NB4 (cell line): ENCODE data around the gene MRNIP.

ENCODE experiments used
- DNase-seq: peaks from one replicate; pipeline ENCODE4 v3.0.0; 2010; ENCODE audit warnings: low read depth
- H3K4me3 ChIP-seq: one replicate; pipeline ENCODE4 v1.5.1; 2011; ENCODE audit warnings: mild to moderate bottlenecking, low read depth, low read length, moderate library complexity
- MYC ChIP-seq: IDR thresholded peaks from 2 replicates; pipeline ENCODE4 v1.6.1; 2011; ENCODE audit warnings: low read depth, low read length
- POLR2A ChIP-seq: IDR thresholded peaks from 2 replicates; pipeline ENCODE4 v1.6.1; 2011; ENCODE audit warnings: mild to moderate bottlenecking; ENCODE audit not compliant: insufficient read length; ENCODE audit errors: extremely low read depth
- TF ChIP-seq, protein P1 (sequence below): IDR thresholded peaks from 2 replicates; pipeline ENCODE4 v1.6.1; 2011; ENCODE audit warnings: low read depth, low read length
- TF ChIP-seq, protein P2 (sequence below): IDR thresholded peaks from one replicate; pipeline ENCODE4 v1.5.1; 2012; ENCODE audit warnings: low read depth, low read length

Gene MRNIP

DNA sequence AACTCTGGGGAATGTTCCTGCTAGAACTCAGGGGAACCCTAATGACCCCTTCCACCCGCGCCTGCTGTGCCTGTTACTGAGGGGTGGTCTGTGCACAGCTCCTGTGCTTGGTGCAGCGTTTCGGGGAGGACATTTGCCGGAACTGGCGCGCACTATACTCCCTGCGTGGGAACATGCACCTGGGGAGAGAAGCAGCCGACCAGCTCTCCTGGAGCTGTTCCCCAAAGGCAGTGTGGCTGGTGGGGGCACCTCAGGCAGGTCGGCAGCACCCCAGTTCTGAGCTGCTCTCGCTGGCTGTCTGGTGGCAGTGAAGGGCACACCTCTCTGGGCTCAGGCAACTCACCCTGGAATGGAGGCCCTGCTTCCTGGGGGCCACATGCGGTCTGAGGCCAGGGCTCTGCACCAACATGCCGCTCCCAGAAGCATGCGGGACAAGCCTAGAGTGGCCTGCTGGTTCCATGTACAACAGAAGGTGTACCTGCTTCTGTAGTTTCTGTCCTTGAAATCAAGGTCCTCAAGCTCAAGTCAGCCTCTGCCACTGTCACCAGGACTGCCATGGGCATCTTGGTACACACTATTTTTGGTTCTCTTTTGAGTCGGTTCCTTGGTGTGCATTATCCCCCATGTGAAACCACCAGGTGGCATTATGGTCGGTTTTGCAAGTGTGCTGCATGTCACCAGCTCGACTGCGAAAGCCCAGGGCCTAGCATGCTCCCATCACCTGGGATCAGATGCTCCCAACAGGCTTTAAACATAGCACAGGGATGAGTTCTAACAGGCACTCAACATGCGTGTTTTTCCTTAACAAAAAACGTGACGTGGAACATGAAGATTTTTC is 7.8 kb upstream of the MRNIP start:
- TF ChIP-seq MYC (0 out of 2 replicates have a peak, but pooled peaks have one; percentile 23), POLR2A (no peak)
- TF ChIP-seq, protein P1, sequence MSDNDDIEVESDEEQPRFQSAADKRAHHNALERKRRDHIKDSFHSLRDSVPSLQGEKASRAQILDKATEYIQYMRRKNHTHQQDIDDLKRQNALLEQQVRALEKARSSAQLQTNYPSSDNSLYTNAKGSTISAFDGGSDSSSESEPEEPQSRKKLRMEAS, result no peak
- TF ChIP-seq, protein P2, sequence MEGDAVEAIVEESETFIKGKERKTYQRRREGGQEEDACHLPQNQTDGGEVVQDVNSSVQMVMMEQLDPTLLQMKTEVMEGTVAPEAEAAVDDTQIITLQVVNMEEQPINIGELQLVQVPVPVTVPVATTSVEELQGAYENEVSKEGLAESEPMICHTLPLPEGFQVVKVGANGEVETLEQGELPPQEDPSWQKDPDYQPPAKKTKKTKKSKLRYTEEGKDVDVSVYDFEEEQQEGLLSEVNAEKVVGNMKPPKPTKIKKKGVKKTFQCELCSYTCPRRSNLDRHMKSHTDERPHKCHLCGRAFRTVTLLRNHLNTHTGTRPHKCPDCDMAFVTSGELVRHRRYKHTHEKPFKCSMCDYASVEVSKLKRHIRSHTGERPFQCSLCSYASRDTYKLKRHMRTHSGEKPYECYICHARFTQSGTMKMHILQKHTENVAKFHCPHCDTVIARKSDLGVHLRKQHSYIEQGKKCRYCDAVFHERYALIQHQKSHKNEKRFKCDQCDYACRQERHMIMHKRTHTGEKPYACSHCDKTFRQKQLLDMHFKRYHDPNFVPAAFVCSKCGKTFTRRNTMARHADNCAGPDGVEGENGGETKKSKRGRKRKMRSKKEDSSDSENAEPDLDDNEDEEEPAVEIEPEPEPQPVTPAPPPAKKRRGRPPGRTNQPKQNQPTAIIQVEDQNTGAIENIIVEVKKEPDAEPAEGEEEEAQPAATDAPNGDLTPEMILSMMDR, result peak; percentile 14

DNA sequence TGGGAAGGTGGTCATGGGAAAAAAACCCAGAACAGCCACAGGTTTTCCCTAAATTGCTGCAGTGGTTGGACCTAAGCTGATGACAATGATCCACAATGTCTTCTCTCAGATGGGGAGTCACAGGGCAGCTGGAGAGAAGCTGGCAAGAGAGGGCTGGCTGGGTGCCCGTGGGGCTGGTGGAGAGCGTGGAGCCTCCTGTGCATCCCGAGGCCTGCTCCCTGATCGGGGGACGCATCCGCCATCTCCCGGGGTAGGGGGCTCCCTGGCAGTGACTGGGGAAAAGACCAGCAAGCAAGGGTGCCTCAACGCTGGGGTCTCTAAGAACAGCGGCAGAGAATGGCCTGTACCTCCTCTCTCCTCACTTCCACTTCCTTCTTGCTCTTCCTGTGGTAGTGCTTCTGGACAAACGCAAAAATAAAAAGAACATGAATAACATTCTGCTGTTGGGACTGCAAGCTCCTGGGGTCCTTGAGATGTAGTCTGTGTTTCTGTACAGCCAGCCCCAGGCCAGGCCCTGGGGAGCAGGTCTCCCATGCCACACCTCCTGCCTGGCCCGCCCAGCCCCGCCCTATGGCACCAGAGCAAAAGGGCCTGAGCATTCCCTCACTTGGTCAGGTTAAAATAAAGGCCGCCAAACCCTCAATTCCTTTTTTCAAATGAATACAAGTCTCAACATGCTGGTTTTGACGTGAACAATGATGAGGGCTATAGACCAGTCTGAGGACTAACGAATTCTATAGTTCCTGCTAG is 7.0 kb upstream of the MRNIP start:
- TF ChIP-seq, protein P2, result no peak
- TF ChIP-seq POLR2A, result no peak
- no peak for TF ChIP-seq MYC
- TF ChIP-seq, protein P1, result no peak
- no peak for DNase-seq
- H3K4me3 ChIP-seq, result no peak overlapping the region

More for the DNA sequence above, 7.8 kb upstream of the MRNIP start:
- DNase-seq, result peak; percentile 25
- no peak overlapping the region for H3K4me3 ChIP-seq

DNA sequence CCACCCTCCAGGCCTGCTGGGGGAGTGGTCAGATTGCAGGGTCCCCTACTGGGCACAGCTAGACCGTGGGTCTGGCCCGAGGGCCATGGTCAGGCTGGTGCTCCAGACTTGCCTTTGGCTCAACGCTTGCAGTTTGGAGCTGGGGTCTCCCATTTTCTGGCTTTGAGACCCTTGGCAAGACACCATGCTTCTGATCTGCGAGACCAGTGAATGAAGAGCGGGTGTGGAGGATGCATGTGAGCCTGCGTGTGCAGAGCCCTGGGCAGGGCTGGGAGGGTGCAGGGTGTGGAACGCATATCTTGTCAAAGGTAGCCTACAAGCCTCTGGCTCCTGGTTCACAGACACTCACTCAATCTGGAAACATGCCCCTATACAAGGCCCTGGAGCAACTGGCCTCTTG is 6.1 kb upstream of the MRNIP start:
- TF ChIP-seq POLR2A, result no peak
- TF ChIP-seq, protein P1, result no peak
- TF ChIP-seq MYC, result no peak
- no peak for DNase-seq
- no peak overlapping the region for H3K4me3 ChIP-seq

DNA sequence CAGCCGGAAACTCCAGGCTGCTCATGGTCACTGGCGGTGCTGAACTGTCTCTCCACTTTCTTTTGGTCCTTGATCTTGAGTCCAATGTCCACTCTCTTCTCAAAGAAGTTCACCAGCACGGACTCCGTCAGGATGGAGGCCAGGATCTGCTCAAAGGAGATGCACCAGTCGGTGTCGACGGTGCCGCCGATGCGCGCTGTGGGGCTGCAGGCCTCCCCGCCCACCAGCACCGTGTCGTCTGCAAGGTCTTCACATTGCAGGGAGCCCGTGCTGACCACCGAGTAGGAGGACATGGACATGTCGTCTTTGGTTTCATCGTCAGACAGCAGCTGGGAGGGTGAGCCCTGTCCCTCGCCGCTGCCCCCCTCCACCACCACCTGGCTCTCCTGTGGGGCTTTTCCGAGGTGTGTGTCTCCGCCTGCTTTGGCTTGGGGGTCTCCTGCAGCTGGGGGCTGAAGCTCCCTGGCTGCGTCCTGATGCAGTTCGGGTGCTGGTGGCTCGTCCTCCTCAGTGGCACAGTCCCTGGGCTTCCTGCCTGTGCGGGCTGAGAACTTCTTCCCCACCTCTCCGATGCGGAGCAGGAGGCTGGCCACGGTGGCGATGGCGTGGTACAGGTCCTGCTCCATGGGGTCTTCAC is 5.0 kb upstream of the MRNIP start:
- TF ChIP-seq MYC (no peak), POLR2A (no peak)
- TF ChIP-seq, protein P1, result no peak
- TF ChIP-seq, protein P2, result no peak
- no peak overlapping the region for H3K4me3 ChIP-seq
- no peak for DNase-seq

DNA sequence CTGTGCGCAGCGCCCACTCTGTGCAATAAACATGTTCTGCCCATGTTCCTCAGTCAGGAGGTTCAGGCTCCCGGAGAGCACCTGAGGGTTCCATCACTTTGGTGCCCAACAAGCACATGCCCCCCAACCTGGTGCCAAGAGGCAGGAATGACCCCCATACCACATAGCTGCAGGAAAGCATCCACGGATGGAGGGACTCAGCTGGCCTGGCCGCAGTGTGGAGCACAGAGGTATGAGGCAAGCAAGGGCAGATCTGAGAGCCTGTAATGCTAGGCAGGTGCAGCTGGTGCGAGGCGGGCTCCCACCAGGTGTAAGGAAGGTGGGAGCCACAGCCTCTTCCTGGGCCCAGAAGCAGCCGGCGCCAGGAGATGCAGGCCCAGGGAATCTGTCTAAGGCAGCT is 4.3 kb upstream of the MRNIP start:
- DNase-seq, result no peak
- TF ChIP-seq, protein P2, result no peak
- TF ChIP-seq MYC, result no peak
- no peak overlapping the region for H3K4me3 ChIP-seq

DNA sequence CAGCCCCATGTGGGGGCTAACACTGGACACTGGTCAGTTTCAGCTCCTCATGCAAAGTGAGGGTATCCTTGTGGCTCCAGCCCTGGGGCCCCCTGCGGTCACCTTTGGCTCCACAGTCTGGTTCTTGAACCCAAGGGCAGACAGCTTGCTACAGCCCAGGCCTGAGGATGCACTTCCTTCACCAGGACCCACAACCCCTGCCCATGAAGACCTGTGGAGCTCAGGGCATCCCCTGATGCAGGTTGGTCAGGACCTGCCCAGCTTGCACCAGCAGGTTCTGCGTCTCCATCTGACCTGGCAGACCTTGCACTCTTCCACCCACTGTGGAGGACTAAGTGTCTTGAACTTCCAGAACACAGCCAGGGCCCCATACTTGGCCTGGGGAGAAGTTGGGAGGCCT is 3.7 kb upstream of the MRNIP start:
- H3K4me3 ChIP-seq, result no peak overlapping the region
- TF ChIP-seq, protein P1, result no peak
- TF ChIP-seq MYC (no peak), POLR2A (no peak)
- TF ChIP-seq, protein P2, result no peak
- DNase-seq, result no peak
